Amniotic stem cell (primary cell): ENCODE measurements around the gene NBAS.
A peak's percentile ranks its signal among the peaks of the same experiment; 100 is the strongest.

Source experiments
- DNase-seq: peaks from one replicate; lab custom pipeline; 2025; lab: John Stamatoyannopoulos, UW

NBAS gene

DNA sequence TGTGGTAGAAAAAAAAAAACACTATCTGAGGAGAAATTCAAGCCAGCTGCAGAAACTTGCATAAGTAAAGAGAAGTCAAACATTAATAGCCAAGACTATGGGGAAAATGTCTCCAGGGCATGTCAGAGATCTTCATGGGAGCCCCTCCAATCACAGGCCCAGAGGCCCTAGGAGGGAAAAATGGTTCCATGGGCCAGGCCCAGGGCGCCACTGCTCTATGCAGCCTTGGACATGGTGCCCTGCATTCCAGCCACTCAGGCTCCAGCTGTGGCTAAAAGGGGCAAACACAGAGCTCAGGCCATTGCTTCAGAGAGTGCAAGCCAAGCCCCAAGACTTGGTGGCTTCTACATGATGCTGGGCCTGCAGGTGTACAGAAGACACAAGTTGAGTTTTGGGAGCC is 354.7 kb downstream of the NBAS start:
- DNase-seq: no peak

DNA sequence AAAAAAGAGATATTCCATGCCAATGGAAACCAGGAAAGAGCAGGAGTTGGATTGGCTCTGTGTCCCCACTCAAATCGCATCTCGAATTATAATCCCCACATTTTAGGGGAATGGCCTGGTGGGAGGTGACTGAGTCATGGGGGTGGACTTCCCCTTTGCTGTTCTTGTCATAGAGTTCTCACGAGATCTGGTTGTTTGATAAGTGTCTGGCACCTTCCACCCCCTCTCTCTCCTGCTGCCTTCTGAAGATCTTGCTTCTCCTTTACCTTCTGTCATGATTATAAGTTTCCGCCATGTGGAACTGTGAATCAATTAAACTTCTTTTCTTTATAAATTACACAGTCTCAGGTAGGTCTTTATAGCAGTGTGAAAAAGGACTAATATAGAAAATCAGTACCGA is 355.6 kb downstream of the NBAS start:
- no peak for DNase-seq

DNA sequence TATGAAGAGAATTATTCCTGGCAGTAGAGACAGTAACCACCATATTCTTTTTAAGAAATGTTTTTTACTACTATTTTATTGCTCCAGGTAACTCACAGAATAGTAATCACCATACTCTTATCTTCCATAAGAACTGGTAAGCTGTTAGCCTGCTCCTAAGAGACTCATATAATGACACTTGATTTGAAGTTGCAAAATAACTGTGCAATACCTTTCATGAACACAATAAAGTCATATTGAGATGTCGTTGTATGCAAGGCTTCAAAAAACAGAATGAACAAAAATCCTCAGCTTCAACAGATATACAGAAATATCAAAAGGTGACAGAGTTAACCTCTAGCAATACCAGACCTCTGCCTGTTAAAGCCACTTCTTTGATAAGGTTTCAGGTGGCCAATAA is 360.1 kb downstream of the NBAS start:
- no peak for DNase-seq

DNA sequence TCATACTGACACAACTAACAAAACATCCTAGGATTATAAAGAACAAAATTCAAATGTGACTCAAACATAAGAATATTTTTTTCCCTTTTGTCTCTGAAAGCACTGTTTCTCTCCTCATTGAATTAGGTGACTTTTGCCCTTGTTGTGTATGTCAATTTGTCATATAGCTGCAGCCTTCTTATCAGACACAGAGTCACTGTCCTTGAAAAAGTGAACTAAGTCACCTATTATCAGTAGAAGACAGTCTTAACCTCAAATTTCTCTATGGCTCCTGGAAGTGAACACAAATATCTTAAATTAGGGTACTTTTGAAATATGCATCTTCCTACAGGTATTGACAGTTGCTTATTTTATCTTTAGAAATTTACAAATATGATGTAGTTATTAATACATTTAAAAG is 360.6 kb downstream of the NBAS start:
- no peak for DNase-seq

DNA sequence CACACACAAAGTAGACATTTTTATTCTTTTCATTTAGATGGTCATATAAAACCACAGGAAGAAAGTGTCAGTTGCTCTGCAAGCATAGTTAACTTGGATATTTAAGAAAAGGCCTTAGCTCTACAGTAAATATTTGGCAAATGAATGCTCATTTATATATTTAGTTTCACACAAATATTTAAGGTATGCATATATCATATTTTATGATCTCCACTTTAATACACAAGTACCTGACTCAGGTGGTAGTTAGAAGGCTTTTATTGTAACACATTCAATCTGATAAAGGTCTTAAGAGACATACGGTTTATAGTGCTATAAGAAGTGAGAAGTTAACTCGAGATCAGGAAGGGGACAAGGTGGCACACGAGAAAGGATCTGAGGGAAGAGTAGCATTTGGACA is 363.1 kb downstream of the NBAS start:
- DNase-seq: no peak

DNA sequence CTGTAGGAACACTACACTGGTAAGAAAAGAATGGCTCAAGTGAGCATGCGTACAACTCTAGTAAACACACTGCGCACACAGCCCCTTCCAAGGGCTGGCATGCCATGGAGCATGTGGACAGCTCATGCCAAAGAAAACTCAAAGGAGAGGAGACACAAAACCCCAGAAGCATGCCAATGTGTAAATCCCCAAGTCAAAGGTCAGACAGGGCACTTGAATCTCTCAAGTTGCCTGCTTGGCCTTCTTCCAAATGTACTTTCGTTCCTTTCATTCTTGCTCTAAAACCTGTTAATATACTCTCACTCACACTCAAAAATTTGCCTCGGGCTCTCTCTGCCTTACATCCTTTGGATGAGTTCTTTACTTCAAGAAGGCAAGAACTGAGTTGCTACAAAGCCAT is 365.3 kb downstream of the NBAS start:
- DNase-seq: no peak

DNA sequence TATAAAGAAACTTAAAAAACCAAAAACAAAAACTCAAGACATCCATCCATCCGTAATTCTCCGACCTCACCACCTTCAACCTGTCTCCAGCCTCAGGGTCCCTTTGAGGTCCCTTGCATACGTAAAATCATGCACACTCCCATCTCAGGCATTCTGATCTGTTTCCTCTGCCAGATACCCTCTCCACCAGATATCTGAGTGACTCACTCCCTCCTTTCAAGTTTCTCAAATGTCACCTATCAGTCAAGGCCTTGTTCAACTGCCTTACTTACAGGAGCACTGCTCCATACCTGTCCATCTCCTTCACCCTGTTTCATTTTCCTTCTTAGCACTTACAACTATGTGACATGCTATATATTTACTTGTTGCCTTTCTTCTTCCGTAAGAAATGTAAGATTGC is 369.3 kb downstream of the NBAS start:
- DNase-seq: no peak

DNA sequence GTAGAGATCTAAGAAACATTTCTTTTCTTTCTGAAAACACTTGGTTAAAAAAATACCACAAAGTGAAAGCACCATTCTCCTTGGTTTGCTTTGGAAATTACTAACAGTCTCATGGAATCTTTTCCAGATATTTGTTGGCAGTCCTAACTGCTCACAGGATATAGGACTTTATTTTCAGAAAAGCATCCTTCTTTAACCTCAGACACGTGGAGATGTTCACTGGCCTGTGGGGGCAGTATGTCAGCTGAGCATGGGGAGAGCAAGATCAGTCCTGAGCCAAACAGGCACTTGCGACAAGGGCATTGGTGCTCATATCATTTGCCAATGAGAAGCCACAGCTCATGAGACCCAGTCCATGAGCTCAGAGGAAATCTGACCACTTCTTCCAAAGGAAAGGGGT is 371.9 kb downstream of the NBAS start:
- no peak for DNase-seq

DNA sequence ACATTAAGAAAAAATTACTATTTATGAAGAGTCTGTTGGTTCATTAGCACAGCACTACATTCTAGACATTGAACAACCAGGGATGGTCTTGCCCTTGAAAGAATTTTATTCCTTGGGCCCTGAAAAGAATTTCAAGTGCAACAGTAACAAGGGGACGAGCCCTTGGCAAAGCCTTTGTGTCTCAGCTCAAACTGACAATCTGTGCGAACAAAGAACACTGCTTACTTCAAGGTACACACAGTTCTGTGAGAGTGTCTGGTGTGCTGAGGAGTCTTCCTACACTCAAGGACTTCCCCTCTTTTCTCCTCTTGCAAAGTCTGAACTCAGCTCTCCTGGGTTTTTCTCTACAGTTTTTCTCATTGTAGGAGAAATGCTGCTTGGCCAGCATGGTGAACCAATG is 373.4 kb downstream of the NBAS start:
- DNase-seq: no peak

DNA sequence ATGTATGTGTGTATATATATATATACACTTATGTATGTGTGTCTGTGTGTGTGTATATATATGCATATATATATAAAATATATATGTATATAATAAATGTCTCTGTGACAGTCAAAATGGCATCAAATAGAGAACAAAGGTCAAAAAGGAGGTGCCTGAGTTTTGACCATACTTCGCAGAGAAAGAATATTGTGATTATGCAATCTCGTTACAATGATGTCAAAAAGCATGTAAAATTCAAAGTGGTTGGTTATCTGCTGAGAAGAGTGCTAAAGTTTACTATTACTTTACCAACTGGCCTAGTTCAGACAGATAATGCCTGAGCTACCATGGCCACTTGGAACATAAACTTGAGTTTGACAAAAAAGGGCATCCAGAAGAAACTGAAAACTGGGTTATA is 375.0 kb downstream of the NBAS start:
- no peak for DNase-seq

DNA sequence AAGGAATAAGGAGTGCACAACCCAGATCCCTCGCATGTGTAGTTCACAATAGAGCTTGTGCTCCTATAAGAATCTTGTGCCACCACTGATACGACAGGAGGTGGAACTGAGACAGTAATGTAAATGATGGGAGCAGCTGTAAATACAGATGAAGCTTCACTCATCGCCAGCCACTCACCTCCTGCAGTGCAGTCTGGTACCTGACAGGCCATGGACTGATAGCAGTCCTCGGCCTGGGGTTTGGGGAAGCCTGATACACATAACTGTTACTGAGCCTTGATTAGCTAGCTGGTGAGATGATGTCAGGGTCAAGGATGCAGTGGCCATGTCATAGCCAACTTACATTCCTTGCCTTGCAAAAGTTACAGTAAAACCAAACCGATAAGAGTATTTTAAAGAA is 376.6 kb downstream of the NBAS start:
- no peak for DNase-seq

DNA sequence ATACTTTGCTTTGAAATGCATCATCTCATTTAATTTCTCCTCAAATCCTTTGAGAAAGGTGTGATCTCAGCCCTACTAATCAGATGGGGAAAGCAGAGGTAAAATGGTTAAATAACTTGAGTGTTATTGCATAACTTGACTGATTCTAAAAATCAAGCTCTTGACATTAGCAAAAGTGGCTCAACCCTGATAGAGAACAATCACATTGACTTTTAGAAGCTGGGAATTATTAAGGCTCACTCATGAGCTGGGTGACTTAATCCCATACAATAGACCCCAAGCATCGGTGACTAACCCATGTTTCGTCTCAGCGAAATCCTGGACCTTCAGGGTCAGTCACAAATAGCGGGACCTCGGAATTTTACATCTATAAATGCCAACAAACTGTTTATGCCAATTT is 378.9 kb downstream of the NBAS start:
- no peak for DNase-seq

DNA sequence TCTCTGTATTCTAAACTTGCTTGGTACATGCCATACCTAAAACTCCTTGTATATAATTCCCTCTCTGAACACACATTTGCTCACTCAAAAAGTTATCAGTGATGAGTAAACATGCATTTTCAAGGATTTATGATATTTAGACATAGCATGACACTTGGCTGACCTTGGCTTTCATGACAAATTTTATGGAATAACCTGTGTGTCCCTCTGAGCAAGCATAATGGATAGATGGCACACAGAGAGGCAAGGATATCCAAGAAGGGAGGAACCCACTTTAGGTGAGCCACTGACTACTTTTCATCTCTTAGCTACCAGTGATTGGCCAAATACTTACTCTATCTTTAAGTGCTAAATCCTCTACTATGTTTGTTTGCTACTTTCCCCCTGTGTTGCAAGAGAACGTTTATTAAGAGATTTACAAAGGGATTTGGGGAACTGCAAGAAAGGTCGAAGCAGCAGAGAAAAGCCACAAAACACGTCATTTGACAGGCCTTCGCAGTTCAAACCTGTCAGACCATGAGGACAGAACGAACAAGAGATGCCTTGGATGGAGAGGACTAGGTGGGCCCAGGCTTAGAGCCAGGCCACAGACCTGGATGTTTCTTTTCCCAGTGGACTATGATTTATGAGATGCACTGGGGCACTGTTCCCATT is 379.9 kb downstream of the NBAS start:
- no peak for DNase-seq

DNA sequence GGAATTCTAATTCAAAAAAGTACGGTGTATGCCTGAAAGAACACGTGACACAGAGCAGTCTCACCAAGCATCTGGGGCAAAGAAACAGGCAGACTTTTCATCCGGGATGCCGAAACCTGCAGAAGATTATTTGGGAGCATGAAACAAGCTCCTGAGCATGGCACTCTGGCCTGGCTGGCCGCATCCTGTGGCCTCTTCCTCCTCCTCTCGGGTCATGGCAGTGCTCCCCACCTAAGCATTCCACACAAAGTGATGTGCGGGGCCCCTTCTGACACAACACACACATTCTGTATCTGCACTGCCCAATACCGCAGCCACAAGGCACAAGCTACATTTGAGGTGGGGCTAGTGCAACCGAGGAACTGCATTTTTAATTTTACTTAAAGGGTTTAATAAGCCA is 380.8 kb downstream of the NBAS start:
- no peak for DNase-seq

DNA sequence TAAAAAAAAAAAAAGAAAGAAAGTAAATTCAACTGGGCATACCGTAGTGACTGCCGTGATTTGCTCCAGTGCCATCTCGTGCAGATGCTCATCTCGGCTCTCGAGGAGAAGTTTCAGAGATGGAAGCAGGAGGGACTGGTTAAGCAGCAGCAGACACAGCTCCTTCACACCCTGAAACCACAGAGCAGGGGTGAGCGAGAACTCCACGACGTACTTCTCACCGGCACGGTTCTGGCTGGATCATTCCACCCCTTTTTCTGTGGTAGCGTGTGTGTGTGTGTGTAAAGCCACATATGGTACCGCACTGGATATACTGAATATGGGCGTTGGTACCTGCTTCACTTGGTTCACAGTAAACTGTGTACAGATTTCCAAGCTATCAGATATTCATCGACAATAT is 382.2 kb downstream of the NBAS start:
- DNase-seq: no peak

DNA sequence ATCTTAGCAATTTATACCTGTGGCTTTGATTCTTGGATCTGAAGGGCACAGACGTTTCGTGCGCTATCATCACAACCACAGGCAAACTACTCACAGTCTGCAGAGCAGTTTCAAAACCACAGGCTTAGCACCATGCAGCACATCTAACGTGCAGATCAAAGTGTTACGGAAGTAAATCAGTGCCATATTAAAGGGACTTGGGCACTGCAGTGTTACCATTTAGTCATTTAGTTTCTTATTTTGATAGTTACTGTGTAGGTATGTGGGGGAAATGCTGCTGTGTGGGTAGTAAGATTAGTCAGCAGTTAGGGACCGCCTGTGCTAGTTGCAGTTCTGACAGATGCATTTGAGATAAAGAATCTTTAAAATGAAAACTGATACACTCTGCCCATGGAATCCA is 384.0 kb downstream of the NBAS start:
- peak; percentile 15 for DNase-seq

DNA sequence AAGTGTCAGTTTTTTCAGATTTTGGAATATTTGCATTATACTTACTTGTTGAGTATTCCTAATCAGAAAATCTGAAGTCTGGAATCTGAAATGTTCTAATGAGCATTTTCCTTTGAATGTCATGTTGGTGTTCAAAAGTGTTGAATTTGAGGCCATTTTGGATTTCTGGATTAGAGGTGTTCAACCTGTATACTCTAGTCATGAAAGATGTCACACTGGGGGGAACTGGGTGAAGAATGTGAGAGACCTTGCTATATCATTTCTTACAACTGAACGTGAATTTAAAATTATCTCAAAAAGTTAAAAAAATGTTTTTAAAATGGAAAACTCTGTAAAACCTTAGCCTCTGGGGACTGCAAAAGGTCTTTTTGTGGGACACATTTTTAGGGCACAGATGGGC is 384.5 kb downstream of the NBAS start:
- no peak for DNase-seq

DNA sequence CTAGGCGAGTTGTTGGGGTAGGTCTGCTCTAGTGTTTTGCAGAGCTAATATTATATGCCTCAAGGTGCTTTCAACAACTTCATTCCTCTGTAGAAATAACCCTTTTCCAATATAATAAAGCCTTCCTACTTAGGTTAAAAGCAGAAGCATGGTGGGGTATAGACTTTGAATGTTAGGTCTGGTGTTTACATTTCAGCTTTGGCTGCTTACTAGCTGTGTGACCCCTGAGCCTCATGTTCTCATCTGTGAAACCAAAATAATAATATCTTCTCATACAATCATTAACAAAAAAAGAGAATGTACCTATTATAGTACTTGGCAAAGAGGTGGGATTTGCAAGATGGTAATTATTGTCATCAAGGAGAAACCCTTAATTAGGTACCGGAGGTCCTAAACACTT is 386.6 kb downstream of the NBAS start:
- no peak for DNase-seq

DNA sequence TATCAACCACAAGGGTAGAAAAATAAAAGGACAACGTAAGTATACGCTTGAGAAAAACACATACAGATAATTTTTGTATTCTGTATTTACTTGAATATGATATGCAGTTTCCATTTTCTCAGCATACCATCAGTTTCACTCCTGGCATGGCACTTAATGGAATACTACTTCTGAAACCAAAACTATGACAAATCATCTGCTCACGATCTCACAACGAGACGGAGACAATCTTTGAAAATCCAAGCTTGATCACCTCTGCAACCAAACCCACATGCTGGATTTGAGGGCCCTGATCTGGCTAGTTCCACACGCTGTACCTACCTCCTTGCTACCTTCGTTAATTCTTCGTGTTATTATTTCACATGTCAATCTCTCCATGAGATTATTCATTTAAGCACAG is 387.6 kb downstream of the NBAS start:
- no peak for DNase-seq

DNA sequence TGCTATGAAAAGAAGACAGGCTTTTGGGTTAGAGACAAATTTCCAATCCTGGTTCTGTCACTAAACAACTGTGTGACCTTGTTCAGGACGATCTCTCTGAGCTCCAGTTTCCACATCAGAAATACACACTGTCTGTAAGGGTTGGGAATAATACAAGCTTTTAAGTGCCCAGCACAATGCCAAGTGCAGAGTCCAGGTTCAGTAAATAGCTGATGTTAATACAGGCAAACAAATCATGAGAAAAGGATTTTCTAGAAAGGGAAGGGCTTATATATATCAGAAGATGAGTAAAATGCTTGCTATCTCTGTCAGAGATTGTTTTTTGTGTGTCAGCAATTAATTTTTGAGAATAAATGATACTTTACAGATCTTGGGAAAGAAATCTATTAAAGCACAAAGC is 388.3 kb downstream of the NBAS start:
- no peak for DNase-seq

DNA sequence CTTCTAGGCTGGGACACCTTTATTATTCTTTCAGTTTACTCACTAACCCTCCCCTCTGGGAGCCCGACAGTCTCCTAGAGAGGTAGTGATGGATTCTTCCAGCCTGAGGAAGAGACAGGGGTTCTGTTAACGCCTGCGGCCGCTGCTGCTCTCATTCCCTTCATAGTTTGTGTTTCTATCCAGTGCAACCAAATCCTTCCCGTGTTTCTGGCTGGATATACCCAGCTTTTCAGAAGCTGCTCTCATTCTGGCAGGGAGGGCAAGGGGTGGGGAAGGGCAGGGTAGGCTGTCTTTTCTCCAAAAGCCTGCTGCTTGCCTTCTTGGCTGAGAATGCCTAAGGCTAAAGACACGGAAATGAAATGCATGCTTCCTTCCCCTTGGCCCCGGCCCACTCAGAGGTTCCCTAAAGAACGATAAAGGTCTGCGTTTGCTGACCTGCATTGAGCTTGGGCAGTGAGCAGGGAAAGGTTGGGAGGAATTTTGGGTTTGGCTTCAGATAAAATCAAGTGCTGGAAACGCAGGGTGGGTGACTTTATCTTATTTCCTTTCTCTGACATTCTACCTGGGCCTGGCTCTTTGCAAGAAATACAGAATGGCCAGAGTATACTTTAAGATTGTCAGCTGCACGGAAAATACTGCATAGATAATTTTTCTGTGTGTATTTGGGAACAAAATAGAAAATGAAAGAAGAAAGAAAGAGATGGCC is 390.9 kb downstream of the NBAS start:
- DNase-seq: peak; percentile 44

DNA sequence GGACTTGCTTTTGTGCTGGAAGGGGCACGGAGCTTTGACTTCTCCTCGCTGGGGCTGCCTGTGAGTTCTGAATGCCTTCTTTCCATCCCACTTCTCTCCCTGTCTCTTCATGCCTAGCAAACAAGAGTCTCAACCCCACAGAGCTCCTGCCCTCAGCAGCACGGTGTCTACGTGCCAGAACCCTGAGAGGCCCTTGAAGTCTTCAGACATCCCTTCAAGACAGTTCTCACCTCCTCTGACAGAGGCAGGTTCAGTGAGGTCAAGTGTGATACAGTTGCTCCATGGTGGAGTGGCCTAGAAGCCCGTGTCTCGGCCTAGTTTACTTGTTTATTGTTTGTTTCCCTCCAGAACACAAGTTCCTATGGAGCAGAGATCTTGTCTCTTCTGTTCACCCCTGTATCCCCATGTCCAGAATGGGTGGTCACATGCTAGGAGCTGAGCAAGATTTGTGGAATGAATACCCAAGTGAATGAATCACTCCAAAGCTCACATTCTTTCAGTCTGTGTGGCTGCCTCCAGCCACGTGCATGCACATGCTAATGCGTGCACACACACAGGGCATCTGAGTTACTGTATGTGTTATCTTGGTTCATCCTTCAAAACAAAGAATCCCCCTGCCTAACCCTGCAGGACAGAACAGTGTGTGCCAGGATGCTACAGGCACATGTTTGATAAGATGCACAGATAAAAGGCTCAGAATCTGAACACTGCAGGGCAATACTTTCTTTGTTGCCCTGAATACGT is 391.6 kb downstream of the NBAS start:
- DNase-seq: peak; percentile 87

DNA sequence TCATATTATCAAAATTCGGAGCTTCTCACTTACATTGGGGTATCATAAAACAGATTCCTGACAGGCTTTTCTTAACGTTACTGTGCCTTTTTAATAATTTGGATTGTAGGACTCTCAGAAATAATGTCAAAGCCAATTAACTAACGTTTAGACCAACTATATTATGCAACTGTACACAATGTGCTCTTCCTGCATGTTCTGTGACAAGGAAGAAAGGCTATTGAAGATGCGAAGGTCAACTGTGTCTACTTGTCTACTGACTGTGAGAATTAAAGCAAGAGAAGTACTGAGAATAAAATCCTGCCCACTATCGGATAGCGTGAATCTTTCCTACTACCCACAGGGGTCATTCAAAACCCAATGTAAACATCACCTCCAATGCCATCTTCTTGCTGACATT is 393.0 kb downstream of the NBAS start:
- DNase-seq: no peak

DNA sequence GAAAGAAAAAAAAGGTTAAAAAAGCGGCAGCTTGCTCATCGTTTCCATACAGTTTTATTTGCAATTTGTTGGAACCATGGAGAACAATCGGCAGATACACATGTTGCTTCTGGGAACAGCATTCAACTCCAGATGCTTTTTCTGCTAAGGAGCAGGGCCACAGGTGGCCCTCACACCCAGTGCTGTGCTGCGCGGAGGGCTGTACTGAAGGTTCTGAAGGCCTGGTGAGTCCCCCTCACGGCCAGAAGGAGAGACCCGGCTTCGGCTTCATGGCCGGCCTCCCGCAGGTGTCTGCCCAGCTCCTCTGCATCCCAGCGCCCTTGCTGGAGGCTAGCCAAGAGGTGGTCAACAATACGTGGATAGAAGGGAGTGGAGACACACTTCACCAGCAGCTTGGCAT is 394.3 kb downstream of the NBAS start:
- DNase-seq: no peak
